22Rv1 (cell line): ENCODE data around the gene NSMCE1.

Source experiments
- H3K27ac ChIP-seq: fragments of 450-650 bp; 2 replicates; pipeline ENCODE4 v1.5.1; 2017
- ZFX ChIP-seq: fragments of 450-650 bp; IDR thresholded peaks from 2 replicates; pipeline ENCODE4 v1.6.1; 2017; ENCODE audit warnings: antibody characterized with exemption, borderline replicate concordance
- TF ChIP-seq, protein P1 (sequence below): fragments of 450-650 bp; IDR thresholded peaks from 2 replicates; pipeline ENCODE4 v1.5.1; 2017; ENCODE audit warnings: mild to moderate bottlenecking

NSMCE1 gene

DNA sequence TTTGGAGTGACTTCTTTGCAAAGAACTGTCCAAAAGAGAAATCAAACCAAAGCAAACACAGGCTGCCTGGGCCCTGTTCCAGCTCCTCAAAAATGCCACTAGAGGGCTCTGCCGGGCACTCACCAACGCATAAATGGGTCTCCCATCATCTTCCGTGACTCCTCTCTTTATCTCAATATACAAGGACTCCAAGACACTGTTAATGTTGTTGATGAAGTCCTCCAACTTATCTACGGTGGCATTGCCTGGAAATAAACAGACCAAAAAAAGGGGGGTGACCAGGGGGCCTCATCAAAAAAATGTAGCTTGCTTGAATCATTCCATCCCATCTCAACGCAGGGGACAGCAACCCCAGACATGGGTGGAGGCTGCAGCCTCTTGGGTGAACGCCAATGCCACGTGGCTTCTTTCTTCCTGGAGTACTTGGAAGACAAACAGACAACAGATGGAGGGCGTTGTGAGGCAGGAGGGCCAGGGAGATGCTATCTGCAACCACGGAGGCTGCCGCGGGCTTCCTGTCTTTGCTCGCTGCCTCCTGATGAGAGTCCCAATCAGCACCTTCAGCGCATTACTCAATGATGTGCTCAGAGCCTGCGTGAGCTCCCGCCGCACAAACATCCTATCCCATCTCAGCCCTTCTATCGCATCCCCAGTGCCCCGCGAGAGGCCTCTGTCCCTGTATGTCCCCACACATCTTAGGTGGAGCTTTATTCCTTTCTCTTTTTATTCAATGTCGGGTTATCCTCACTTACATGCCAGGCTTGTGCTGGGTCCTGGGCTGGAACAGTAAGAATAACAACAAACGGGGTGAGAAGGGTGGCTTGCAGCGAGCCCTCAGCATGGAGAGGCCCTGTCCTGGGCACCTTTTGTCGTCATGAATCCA is 33.3 kb downstream of the NSMCE1 start:
- H3K27ac ChIP-seq: no peak overlapping the region
- no peak for TF ChIP-seq ZFX
- TF ChIP-seq, protein P1, sequence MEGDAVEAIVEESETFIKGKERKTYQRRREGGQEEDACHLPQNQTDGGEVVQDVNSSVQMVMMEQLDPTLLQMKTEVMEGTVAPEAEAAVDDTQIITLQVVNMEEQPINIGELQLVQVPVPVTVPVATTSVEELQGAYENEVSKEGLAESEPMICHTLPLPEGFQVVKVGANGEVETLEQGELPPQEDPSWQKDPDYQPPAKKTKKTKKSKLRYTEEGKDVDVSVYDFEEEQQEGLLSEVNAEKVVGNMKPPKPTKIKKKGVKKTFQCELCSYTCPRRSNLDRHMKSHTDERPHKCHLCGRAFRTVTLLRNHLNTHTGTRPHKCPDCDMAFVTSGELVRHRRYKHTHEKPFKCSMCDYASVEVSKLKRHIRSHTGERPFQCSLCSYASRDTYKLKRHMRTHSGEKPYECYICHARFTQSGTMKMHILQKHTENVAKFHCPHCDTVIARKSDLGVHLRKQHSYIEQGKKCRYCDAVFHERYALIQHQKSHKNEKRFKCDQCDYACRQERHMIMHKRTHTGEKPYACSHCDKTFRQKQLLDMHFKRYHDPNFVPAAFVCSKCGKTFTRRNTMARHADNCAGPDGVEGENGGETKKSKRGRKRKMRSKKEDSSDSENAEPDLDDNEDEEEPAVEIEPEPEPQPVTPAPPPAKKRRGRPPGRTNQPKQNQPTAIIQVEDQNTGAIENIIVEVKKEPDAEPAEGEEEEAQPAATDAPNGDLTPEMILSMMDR: peak; percentile 91

DNA sequence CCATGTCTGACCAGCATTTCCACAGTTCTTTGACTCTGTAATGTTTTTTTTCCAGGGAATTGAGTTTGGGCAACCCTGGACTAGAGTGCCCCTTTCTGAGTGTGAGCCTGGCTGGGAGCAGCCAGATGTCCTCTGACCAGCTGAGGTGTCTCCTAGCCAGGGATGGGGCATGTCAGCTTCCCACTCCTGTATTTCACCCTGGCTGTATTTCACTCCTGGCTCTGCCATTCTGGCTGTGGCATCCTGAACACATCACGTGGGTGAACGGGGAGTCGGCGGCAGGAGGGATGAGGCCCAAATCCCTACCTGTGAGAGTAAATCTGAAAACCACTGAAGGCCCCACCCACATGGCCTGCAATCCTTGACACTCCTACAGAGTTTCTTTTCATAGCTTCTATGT is 34.0 kb downstream of the NSMCE1 start:
- H3K27ac ChIP-seq: no peak overlapping the region
- TF ChIP-seq, protein P1: no peak

DNA sequence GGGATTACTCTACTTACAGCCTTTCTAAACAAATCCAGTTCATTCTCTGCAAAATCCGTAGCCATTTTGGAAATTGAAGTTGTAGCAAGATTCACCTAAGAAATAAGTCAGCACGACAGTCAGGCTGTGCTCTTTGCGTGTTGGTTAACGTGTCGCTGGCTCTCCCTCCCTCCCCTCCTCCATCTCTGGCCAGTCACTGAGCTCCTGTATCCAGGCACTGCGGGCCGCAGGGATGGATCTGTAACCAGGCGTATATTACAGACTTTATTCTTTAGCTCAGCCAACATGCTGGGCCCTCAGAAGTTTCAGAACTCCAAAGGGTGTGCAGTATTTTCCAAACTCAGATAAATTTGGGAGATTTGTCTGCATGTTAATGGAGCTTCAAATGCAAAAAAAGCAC is 34.4 kb downstream of the NSMCE1 start:
- no peak for TF ChIP-seq ZFX
- TF ChIP-seq, protein P1: no peak
- H3K27ac ChIP-seq: no peak overlapping the region

DNA sequence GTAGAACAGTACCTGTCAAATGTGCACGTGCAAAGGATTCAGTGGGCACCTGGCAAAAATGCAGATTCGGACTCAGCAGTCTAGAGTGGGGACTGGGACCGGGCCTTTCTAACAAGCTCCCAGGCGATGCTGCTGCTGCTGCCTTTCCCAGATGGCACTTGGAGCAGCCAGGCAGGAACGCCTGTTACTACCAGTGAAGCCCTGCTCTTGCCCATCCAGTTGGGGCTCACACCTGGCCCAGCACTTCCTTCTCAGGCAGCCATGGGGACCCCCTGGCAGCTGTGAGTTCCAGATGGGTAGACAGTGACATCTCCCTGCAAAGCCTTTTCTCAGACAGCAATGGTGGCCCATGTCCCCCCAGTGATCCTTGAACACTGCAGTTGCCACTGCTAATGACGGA is 34.8 kb downstream of the NSMCE1 start:
- TF ChIP-seq, protein P1: no peak
- no peak for TF ChIP-seq ZFX
- H3K27ac ChIP-seq: no peak overlapping the region

DNA sequence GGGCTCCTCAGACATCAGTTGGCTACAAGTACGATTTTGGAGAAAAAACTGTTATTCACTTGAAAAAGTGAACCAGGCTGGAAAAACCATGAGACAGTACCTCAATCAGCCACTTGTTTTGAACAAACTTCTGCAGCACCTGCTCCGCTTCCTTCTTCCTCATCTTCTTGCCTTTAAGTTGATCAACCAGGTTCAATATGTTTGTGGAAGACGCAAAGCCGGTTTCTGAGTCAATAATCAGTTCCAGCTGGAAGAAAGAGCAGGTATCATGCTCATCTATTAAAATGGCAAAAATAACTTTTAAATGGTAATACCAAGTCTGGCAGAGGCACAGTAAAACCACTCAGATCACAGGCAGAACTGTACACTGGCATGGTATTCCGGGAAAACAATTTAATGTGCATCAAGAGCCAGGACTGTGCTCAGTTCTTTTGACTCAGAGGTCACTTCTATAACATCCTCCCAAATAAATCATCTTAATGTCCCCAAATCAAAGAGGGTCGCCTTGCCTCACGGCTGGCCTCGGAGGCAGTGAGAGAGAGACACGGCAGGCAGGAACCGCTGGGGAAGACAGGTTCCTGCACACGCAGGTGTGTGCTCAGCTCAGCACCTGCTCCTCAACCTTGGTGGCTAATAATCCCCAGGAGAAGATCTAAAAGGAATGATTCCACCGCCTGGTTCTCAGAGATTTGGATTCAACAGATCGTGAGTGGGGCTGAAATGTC is 35.5 kb downstream of the NSMCE1 start:
- no peak overlapping the region for H3K27ac ChIP-seq
- TF ChIP-seq, protein P1: no peak
- TF ChIP-seq ZFX: no peak

DNA sequence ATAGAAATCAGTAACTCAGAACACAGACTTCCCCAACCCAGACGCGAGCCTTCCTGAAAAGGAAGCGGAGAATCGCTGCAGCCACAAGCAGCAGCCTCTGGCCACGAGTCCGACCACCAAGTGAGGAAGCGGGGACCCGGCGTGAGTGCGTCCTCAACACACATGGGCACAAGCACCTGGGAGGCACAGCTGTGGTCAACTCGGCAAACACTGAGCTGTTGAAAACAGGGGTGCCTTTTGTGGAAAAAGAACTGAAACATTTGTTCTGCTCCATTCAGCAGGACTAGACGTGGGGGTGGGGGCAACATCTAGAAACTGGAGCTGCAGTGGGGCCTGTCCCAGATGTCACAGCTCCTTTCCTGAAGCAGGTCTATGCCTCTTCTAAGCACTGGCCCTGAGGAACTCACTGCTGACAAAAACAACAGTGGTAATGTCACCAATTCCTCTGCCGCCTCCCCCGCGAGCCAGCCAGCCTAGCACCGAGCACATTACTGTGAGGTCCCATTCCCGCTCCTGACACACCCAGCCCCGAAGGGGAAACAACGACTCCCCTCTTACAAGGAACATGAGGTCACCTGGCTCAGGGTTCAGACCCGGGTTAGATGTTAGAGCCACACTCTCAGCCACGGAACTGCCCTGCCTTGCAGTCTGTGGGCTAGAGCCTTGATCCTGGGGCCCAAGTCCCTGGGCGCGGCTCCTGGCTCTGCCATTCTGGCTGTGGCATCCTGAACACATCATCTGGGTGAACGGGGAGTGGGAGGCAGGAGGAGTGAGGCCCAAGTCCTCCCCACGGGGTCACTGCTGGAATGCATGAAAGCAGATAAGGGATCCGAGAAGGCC is 36.3 kb downstream of the NSMCE1 start:
- H3K27ac ChIP-seq: no peak overlapping the region
- no peak for TF ChIP-seq ZFX
- TF ChIP-seq, protein P1: no peak
